Chondrocyte (in vitro differentiated cells): ENCODE measurements around the gene LHFPL2. TPM values are rescaled to one million over a fixed set of nuclear protein-coding genes. Genes with fewer than 3 reads are reported as not detected.
"Not testable (repeated sequence)": the region's sequence is repeated elsewhere in the genome, so short reads cannot be mapped to it uniquely, and the experiment has no call there.

Experiments
- DNase-seq: peaks from one replicate; pipeline ENCODE4 v3.0.0; 2021; ENCODE audit warnings: mixed read lengths, low spot score
- H3K27ac Mint-ChIP-seq: one replicate; pipeline ENCODE4 v1.8.0; 2021; ENCODE audit warnings: mild to moderate bottlenecking, moderate library complexity, mixed read lengths; ENCODE audit not compliant: unreplicated experiment
- H3K27me3 Mint-ChIP-seq: 2 replicates; pipeline ENCODE4 v1.8.0; 2021; ENCODE audit warnings: low read depth, mixed read lengths
- H3K36me3 Mint-ChIP-seq: 2 replicates; pipeline ENCODE4 v1.8.0; 2021; ENCODE audit warnings: low read depth, mixed read lengths
- H3K4me1 Mint-ChIP-seq: 2 replicates; pipeline ENCODE4 v1.8.0; 2021; ENCODE audit warnings: low read depth, mild to moderate bottlenecking, mixed read lengths
- H3K4me3 Mint-ChIP-seq: one replicate; pipeline ENCODE4 v1.8.0; 2021; ENCODE audit warnings: mild to moderate bottlenecking, moderate library complexity, mixed read lengths; ENCODE audit not compliant: unreplicated experiment
- H3K9me3 Mint-ChIP-seq: 2 replicates; pipeline ENCODE4 v1.8.0; 2021; ENCODE audit warnings: low read depth, mixed read lengths
- CTCF ChIP-seq: fragments of 200-600 bp; sonication (generic); IDR thresholded peaks from 2 replicates; pipeline ENCODE4 v1.5.0; 2021; ENCODE audit warnings: antibody characterized with exemption, mild to moderate bottlenecking, moderate library complexity
- total RNA-seq: library from RNA; stranded (reverse); gene quantifications from 3 replicates; pipeline ENCODE4 v1.2.1, GENCODE V29; 2021

Gene LHFPL2
- total RNA-seq, 1 donor from 2014 or later = 49.4 TPM

GRCh38 chr5:78690253-78690972 lies 41.8 kb upstream of the LHFPL2 start:
- TF ChIP-seq CTCF = no peak
- Mint-ChIP-seq H3K27ac (peak overlapping the region; percentile 62), H3K4me3 (no peak overlapping the region), H3K27me3 (no peaks in the 10 kb centered on the region), H3K36me3 (peaks cover 6% of the 10 kb centered on the region), H3K9me3 (peaks cover 7% of the 10 kb centered on the region), H3K4me1 (peaks cover 32% of the 10 kb centered on the region)
- DNase-seq = no peak

GRCh38 chr5:78689540-78690252 lies 41.1 kb upstream of the LHFPL2 start:
- no peaks in the 10 kb centered on the region for H3K27me3 Mint-ChIP-seq
- peaks cover 7% of the 10 kb centered on the region for H3K9me3 Mint-ChIP-seq
- DNase-seq = no peak
- no peak overlapping the region for H3K27ac Mint-ChIP-seq
- TF ChIP-seq CTCF = no peak
- no peak overlapping the region for H3K4me3 Mint-ChIP-seq
- peaks cover 32% of the 10 kb centered on the region for H3K4me1 Mint-ChIP-seq
- H3K36me3 Mint-ChIP-seq = peaks cover 6% of the 10 kb centered on the region

GRCh38 chr5:78687514-78687913 lies 38.9 kb upstream of the LHFPL2 start:
- not testable (repeated sequence) for H3K27me3 Mint-ChIP-seq, H3K9me3 Mint-ChIP-seq, DNase-seq, H3K36me3 Mint-ChIP-seq, H3K4me3 Mint-ChIP-seq, H3K27ac Mint-ChIP-seq
- peaks cover 27% of the 10 kb centered on the region for H3K4me1 Mint-ChIP-seq

- H3K27me3 Mint-ChIP-seq, H3K36me3 Mint-ChIP-seq, DNase-seq, H3K4me1 Mint-ChIP-seq, H3K9me3 Mint-ChIP-seq, H3K27ac Mint-ChIP-seq, H3K4me3 Mint-ChIP-seq: not testable (repeated sequence)
These were observed 35.3 kb upstream of the LHFPL2 start for GRCh38 chr5:78683905-78684304.

- Mint-ChIP-seq H3K36me3 (peaks cover 1% of the 10 kb centered on the region), H3K9me3 (peaks cover 9% of the 10 kb centered on the region), H3K27me3 (no peaks in the 10 kb centered on the region), H3K4me1 (peaks cover 27% of the 10 kb centered on the region), H3K27ac (no peak overlapping the region), H3K4me3 (no peak overlapping the region)
- no peak for DNase-seq
- no peak for TF ChIP-seq CTCF
These were observed 31.3 kb upstream of the LHFPL2 start for GRCh38 chr5:78679905-78680304.

- peak; percentile 48 for TF ChIP-seq CTCF
- Mint-ChIP-seq H3K27me3 (no peaks in the 10 kb centered on the region), H3K9me3 (peaks cover 10% of the 10 kb centered on the region), H3K36me3 (no peaks in the 10 kb centered on the region), H3K4me1 (peaks cover 27% of the 10 kb centered on the region), H3K27ac (peak overlapping the region; percentile 97), H3K4me3 (peak overlapping the region; percentile 1)
- DNase-seq = no peak
These were observed 29.5 kb upstream of the LHFPL2 start for GRCh38 chr5:78677777-78678668.
